ENCODE results near the gene HIKESHI.
A peak's percentile ranks its signal among the peaks of the same experiment; 100 is the strongest.

HIKESHI gene

DNA sequence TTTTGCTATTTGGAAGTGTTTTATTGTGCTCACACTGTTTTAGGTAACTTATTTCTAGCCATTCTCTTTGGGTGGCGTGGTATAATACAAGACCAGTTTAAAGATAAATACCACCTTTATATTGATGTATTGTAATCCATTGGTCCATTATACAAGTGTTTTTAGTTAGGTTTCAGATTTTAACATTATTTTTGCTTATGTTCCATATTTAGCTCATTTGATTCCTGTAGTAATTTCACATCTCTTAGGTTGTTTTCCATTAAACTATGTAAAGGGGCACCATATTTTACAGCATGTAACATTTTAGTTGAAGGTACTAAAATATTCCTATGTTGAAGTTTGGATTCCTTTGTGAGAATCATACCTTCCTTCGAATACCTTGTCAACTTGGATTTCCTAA is 37.4 kb upstream of the HIKESHI start:
- TF ChIP-seq, protein P1, sequence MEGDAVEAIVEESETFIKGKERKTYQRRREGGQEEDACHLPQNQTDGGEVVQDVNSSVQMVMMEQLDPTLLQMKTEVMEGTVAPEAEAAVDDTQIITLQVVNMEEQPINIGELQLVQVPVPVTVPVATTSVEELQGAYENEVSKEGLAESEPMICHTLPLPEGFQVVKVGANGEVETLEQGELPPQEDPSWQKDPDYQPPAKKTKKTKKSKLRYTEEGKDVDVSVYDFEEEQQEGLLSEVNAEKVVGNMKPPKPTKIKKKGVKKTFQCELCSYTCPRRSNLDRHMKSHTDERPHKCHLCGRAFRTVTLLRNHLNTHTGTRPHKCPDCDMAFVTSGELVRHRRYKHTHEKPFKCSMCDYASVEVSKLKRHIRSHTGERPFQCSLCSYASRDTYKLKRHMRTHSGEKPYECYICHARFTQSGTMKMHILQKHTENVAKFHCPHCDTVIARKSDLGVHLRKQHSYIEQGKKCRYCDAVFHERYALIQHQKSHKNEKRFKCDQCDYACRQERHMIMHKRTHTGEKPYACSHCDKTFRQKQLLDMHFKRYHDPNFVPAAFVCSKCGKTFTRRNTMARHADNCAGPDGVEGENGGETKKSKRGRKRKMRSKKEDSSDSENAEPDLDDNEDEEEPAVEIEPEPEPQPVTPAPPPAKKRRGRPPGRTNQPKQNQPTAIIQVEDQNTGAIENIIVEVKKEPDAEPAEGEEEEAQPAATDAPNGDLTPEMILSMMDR (conservative IDR thresholded peaks at IDR 0.05): no peak
- no peak overlapping the region for H3K27ac ChIP-seq

DNA sequence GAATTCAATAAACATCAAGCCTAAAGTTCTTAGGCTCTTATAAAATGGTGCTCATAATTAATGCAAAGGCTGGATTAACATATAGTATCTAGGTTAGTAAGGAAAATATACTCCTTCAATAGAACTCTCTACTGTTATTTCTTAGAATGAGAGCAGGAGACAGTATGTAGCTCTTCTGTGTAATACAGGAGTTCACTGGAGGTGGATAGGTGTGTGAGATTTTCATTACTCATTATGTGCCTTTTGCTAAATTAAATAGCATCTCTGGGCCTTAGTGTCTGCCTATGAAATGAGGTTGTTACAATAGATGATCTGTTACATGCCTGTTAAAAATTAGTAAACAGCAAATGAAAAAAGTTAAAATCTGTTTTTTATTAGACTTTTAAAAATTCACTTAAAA is 36.8 kb upstream of the HIKESHI start:
- no peak overlapping the region for H3K27ac ChIP-seq
- TF ChIP-seq, protein P1 (conservative IDR thresholded peaks at IDR 0.05): no peak

DNA sequence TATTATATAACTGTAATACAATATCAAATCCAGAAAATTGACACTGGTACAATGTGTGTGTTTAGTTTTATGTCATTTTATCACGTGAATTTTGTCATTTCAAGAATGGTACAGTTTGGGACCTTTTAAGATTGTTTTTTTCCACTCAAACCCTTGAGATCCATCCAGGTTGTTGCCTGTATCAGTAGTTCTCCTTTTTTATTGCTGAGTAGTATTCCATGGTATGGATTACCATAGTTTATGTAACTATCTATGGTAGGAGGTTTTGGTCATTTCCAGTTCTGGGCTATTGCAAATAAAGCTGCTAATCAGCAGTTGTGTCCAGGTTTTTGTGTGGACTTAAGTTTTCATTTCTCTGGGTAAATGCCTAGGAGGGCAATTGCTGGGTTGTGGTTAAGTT is 32.4 kb upstream of the HIKESHI start:
- no peak overlapping the region for H3K27ac ChIP-seq
- TF ChIP-seq, protein P1 (conservative IDR thresholded peaks at IDR 0.05): no peak

DNA sequence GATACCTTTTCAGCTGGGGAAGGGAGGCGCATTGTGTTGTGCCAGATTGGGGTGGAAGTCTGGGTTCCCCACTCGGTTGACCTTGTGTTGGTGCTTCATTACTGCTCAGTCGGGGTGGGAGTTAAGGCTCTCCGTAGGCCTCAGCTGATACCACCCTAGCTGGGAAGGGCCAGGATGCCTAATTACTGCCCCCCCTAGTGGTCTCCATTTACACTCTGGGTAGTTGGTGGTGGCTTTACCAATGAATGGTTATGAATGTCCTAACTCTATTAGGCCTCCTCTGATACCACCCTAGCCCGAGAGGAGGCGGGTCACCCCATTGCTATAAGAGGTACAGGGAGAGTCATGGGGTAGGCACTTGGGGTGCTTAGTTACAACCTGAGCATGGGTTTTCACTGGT is 27.5 kb upstream of the HIKESHI start:
- TF ChIP-seq, protein P1 (conservative IDR thresholded peaks at IDR 0.05): no peak
- H3K27ac ChIP-seq: peak overlapping the region; percentile 46

DNA sequence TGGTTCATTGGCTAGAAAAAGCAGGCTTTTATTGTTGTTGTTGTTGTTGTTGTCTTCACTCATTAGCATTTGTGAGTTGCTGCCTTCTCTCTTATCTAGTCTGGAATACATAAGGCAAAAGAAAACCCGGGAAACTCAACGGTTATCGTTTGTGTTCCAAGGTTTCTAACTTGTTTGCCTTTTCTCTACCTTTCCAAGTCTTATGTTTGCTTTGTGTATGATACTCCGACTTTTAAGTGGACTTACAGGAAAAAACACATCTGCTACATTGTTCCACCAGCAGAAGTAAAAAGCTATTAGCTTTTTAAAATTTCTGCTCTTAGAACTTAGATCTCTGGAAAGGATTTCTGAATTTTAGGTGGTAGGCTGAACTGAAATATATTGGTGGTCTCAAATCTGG is 27.0 kb upstream of the HIKESHI start:
- H3K27ac ChIP-seq: peak overlapping the region; percentile 46
- TF ChIP-seq, protein P1 (conservative IDR thresholded peaks at IDR 0.05): no peak

DNA sequence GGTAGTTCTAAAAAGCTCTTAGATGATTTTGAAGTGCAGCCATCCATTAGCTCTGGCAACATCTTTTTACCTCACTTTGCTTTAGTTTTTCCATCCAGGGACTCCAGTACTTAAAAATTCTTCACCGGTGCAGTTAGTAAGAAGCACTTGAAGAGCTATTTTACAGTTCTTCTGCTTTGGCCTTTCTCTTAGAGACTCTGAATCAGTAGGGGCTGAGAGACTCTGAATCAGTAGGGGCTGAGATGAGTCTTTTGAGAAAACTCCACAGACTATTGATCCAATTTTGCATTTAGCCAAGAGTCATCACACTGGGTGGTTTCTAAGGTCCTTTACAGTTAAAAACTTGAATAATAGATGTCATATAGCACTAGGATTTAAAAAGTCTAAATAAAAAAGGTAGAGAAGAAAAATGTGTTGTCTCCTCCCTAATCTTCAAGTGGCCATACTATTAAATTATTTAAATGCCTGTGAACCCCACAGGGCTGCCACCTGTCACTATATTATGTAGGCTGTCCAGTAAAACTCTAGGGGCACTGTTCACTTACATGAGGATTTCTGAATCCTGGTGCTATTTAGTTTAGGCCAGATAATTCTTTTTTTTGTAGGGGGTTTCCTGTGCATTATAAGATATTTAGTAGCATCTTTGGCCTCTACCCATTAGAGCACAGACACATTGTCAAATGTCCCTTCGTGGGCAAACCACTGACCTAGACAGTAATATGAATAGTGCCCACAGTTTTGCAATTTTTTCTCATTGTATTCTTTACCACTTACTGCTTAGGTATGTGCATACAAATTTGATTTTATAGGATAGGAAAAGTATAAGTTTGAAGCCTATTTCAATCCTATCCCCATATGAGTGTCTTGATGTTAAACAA is 26.3 kb upstream of the HIKESHI start:
- peak overlapping the region; percentile 46 for H3K27ac ChIP-seq
- TF ChIP-seq, protein P1 (conservative IDR thresholded peaks at IDR 0.05): no peak

DNA sequence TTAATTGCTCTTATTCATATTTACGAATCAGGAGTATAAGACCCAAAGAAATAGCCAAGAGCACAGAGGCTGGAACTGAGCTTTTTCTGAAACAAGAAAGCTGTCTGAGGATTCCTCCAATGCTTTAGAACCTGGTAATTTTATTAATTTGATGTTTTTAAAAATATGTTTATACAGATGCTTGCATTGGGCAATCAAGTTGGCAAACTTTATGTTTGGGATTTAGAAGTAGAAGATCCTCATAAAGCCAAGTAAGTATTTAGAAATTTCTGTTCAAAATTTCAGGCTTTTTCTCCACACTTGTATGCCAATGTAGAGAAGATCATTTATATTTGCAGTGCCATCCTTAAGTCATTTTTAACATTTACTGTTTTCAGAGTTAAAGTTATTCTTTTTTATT is 24.3 kb upstream of the HIKESHI start:
- TF ChIP-seq, protein P1 (conservative IDR thresholded peaks at IDR 0.05): no peak
- H3K27ac ChIP-seq: no peak overlapping the region

Measured in VCaP (cell line).